Right renal pelvis (tissue), 4 donors: ENCODE results near the gene ACKR1. TPM values are rescaled to one million over a fixed set of nuclear protein-coding genes. Genes with fewer than 3 reads are reported as not detected.

ENCODE experiments used
- DNase-seq, 4 donors: peaks; one replicate each; pipeline ENCODE4 v3.0.0-alpha.2; 2013; ENCODE audit warnings: low read depth in 4 of 4, low spot score in 3 of 4, missing footprints in 1 of 4
- polyA plus RNA-seq, 4 donors: library from polyadenylated mRNA; unstranded; fragments of 120-200 nt; gene quantifications; one replicate each; pipeline ENCODE4 v1.2.1, GENCODE V29; 2013; ENCODE audit not compliant: insufficient read length in 4 of 4

ACKR1 gene
- polyA plus RNA-seq, 4 donors, result 0.37 to 1.6 (median 0.79) TPM; not detected in 1

DNA sequence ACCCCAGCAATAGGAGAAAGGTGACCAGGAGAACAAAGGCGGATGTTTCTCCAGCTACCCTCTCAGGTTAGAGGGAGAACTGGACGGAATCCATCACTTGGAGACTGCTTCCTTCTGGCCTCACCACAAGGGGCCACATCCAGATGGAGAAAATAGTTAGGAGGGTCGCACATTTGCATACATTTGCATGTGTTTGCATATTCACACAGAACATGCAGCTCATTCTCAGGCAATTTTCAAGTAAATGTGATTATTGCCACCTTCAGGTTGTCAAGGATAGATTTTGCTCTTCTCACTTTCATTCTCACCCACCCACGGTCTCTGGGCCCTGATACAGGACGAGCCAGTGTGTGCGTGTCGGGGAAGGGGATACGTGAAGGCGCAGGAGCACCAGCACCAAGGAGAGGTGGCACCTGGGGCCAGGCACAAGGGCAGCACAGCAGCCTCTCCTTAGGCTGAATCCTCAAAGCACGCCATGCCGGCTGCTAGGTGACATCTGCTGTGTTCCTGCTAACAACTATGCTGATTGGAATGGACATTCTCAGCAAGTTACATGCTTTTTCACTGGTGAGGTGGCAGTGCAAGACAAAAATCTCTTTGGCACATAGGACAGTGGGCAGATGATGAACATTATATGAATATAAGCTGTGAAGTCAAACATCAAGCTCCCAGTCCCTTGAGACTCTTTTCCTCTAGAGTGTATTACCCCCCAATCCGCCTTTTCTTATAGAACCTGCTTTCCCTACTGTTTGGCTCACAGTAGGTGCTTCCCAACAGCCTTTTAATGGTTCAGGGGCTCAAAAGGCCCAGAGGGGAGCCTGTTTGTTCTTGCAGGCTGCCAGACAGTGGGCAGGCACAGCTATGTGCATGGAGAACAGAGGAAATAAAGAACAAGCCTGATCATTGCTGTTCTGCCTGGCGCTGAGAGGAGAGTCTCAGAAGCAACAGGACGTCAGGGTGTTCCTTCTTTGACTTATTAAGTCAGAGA, 14.3 kb downstream of the ACKR1 start:
- no peak for DNase-seq

- no peak for DNase-seq
Measured at GRCh38 chr1:159222075-159222865, 17.6 kb downstream of the ACKR1 start.

DNA sequence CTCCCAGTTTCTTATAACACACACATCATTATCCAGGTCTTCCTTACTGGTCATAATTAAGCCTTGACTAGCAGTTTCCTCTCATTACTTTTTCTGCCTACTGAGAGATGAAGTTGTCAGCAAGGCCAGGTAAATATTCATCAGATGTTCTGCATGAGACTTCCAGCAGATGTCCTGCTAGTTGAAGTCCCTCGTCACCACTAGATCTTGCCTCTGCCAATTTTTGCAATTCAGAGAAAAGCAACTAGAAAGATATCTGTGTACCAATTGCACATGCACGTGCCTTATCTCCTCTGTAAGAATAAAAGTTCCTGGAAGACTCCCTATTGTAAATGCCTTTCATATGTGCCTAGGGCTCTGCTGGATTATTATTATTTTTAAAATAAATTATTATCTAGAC, 18.3 kb downstream of the ACKR1 start:
- DNase-seq, result no peak

- no peak for DNase-seq
Measured at GRCh38 chr1:159228554-159228953, 23.9 kb downstream of the ACKR1 start.

- no peak for DNase-seq
Measured at GRCh38 chr1:159229260-159229885, 24.7 kb downstream of the ACKR1 start.

DNA sequence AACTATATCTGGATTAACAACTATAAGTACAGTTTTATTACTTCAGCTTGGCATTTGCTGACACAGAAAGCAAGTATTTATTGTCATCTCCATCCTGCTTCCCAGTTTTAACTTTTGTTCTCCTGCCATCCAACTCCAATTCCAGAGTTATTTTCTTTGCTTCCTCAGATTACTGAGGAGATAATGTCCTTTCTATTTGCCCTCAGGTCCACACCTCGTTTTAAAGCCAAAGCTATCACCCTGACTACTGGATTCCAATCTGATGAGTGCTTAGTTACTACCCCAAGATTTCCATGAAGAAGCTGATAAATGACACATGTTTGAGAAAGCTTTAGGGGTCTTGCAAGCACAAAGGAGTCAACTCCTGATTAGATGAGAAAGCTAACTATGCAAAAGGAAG, 25.2 kb downstream of the ACKR1 start:
- no peak for DNase-seq

DNA sequence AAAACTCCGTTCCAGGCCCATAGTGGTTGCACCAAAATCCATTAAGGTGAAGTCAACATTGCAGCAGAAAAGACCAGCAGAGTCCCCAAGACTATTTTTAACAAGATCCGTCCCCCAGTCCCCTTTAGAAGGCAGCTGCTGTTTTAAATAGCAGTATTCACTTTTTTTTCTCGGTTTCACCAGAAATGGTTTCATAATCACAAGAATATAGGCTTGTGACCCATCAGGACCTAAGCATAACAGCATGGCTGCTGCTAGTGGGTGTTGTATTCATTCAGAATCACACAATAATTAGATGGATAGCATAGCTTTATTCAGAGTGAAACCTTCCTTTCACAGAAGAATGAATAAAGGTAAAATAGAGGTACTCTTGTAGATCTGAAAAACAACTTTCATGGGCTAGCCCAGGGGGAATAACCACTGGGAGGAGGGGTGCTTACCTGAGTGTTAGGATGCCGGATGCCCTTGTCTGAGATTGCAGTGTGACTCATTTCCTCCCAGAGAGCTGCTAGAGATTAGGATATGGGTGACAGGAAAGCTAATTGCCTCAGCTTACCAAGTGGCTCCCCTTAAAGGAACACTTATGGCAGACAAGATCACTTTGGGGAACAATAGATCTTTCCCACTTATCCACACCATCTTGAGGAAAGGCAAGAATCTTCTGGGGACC, 35.0 kb downstream of the ACKR1 start:
- no peak for DNase-seq

GRCh38 chr1:159247266-159247665, 42.6 kb downstream of the ACKR1 start:
- DNase-seq, result no peak

GRCh38 chr1:159248311-159248710, 43.6 kb downstream of the ACKR1 start:
- no peak for DNase-seq

- no peak for DNase-seq
Measured at GRCh38 chr1:159250638-159251216, 46.1 kb downstream of the ACKR1 start.

Other genes with a start within 250 kb of the ACKR1 start
- 10 to 100 TPM; 60.9 to 85.9 (median 63.0) TPM for gene IFI16, start 195.0 kb upstream of the ACKR1 start, polyA plus RNA-seq
- under 1 TPM in 3 of 4 donors, not detected in 1; 0.11 to 0.18 (median 0.13) TPM for gene AIM2, start 128.1 kb upstream of the ACKR1 start, polyA plus RNA-seq
- under 1 TPM; 0.14 to 0.99 (median 0.26) TPM for gene CADM3, start 33.3 kb upstream of the ACKR1 start, polyA plus RNA-seq
- gene FCER1A, start 97.5 kb downstream of the ACKR1 start, polyA plus RNA-seq, result 1 to 10 TPM in 1 of 4 donors, under 1 TPM in 3; 0.30 to 1.9 (median 0.46) TPM
- gene OR10J4, start 227.3 kb downstream of the ACKR1 start, polyA plus RNA-seq, result not detected
- under 1 TPM in 1 of 4 donors, not detected in 3; 0.03 TPM for gene OR10J1, start 234.8 kb downstream of the ACKR1 start, polyA plus RNA-seq